Ovary (tissue), 9 donors: ENCODE data around the gene HDHD5. TPM values are rescaled to one million over a fixed set of nuclear protein-coding genes. Genes with fewer than 3 reads are reported as not detected.

Experiments used
- DNase-seq, 5 donors: peaks; one replicate each; pipeline ENCODE4 v3.0.0-alpha.2; 2019 to 2020
- H3K27ac ChIP-seq, 2 donors: fragments of 200-600 bp; one replicate each; pipeline versions ENCODE4 v1.5.1 to v1.8.0; 2019 to 2022
- H3K27me3 ChIP-seq: fragments of 200-600 bp; one replicate; pipeline ENCODE4 v1.8.0; 2022
- H3K36me3 ChIP-seq: fragments of 200-600 bp; sonication (generic); one replicate; pipeline ENCODE4 v1.5.1; 2019
- H3K4me1 ChIP-seq: one replicate; pipeline ENCODE4 v1.8.1; 2013; ENCODE audit warnings: mild to moderate bottlenecking, moderate library complexity; ENCODE audit not compliant: insufficient read depth
- H3K4me3 ChIP-seq: fragments of 200-600 bp; sonication (generic); one replicate; pipeline ENCODE4 v1.5.1; 2017
- H3K9me3 ChIP-seq, 2 donors: fragments of 200-600 bp in 1 of 2; sonication (generic) in 1 of 2; one replicate each; pipeline versions ENCODE4 v1.5.1 to v1.8.1; 2013 to 2019; ENCODE audit warnings: mild to moderate bottlenecking in 1 of 2, moderate library complexity in 1 of 2
- EP300 ChIP-seq: sonication (generic); formaldehyde crosslinking; IDR thresholded peaks from one replicate; pipeline ENCODE4 v1.6.1; 2017; ENCODE audit warnings: antibody characterized with exemption
- POLR2A ChIP-seq: fragments of 450-650 bp; IDR thresholded peaks from one replicate; pipeline ENCODE4 v1.6.1; 2017; ENCODE audit warnings: antibody characterized with exemption, mild to moderate bottlenecking, moderate library complexity
- WGBS, 3 donors: extraction: QIAGEN DNeasy Blood & Tissue Kit in 1 of 3; methylation state at CpG; one replicate each; pipeline versions ENCODE4 v1.1.5 to v1.1.7; 2013 to 2017; 5-methylcytosine and 5-hydroxymethylcytosine counted together
- intact Hi-C, 4 donors: fragments of 100-400 bp; cut with DNase I; formaldehyde crosslinking; loops; one replicate each; pipeline versions ENCODE4 v1.11.0 to v1.15.1; 2022 to 2023
- polyA plus RNA-seq, 2 donors: library from polyadenylated mRNA; stranded (reverse); fragments of 200-250 nt in 1 of 2; fragments of 350-450 nt in 1 of 2; fragmentation: Illumina TruSeq in 1 of 2; extraction: RNeasy Lipid Tissue Mini Kit (QIAGEN cat#74804) in 1 of 2; gene quantifications; one replicate each; pipeline ENCODE4 v1.2.3, GENCODE V29; 2013 to 2014
- total RNA-seq, 7 donors: library from RNA; depleted of rRNA in 2 of 7; stranded (reverse); fragments of >200 nt in 2 of 7; fragmentation: NEBNext Ultra II Directional in 3 of 7; extraction: Animal tissue kit (Norgen Biotek cat#: 25700) in 3 of 7; gene quantifications; one replicate each; pipeline versions ENCODE4 v1.1.0 to v1.2.4, GENCODE V29; 2016 to 2023
- TF ChIP-seq, protein P1 (sequence below), 3 donors: fragments of 450-650 bp in 2 of 3; fragments of 200-600 bp in 1 of 3; IDR thresholded peaks; one replicate each; pipeline versions ENCODE4 v1.5.1 to v1.8.0; 2016 to 2022; ENCODE audit warnings: antibody characterized with exemption in 3 of 3, mild to moderate bottlenecking in 1 of 3
- donor health status: DM: no; HTN: no; CAD: no; lungs with moderate emphysema.
- donor health status: DM: no; HTN: no; CAD: no.
- donor health status: Bipolar disorder and iron deficiency.
- donor health status: DM: yes; HTN: yes; CAD: no.
- donor health status: DM: no; HTN: no; CAD: no.
- donor health status: DM: yes; HTN: yes; CAD: no.

HDHD5 gene
- total and polyA plus RNA-seq, 9 donors, result 8.9 to 29.5 (median 23.9) TPM

DNA sequence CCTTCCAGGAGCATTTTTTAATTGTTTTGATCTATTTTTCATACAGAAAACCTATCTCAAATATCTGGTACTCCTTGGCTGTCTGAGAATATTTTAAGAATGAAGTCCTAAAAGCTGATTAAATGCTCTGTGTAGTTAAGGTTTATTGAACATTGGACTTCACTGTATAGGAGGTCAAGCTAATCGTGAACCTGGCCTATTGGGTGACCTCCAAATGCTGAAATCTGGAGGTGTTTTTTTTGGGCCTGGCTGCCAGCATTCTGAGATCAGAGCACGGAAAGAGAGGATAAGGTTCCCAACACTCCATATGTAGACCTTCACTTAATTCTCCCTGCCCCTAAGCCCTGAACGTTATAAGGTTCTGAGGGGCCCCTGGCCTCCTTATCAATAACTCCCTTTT, 66.0 kb downstream of the HDHD5 start:
- Histone ChIP-seq H3K27ac (no peak overlapping the region), H3K27me3 (no peaks in the 10 kb centered on the region), H3K9me3 (no peaks in the 10 kb centered on the region), H3K36me3 (no peaks in the 10 kb centered on the region), H3K4me3 (no peak overlapping the region), H3K4me1 (no peaks in the 10 kb centered on the region)
- no peak for DNase-seq
- TF ChIP-seq POLR2A, result no peak
- no peak for TF ChIP-seq EP300
- TF ChIP-seq, protein P1, sequence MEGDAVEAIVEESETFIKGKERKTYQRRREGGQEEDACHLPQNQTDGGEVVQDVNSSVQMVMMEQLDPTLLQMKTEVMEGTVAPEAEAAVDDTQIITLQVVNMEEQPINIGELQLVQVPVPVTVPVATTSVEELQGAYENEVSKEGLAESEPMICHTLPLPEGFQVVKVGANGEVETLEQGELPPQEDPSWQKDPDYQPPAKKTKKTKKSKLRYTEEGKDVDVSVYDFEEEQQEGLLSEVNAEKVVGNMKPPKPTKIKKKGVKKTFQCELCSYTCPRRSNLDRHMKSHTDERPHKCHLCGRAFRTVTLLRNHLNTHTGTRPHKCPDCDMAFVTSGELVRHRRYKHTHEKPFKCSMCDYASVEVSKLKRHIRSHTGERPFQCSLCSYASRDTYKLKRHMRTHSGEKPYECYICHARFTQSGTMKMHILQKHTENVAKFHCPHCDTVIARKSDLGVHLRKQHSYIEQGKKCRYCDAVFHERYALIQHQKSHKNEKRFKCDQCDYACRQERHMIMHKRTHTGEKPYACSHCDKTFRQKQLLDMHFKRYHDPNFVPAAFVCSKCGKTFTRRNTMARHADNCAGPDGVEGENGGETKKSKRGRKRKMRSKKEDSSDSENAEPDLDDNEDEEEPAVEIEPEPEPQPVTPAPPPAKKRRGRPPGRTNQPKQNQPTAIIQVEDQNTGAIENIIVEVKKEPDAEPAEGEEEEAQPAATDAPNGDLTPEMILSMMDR (IDR thresholded peaks at IDR 0.05), result no peak
- intact Hi-C loops, result loop anchor here in 1 of 4 donors (10.0 kb wide), 1 partner anchor 402 kb away; no protein-coding TSS in a partner anchor
- 53 to 64% (median 58%) methylated on average over 3 of the region's 3 CpGs for WGBS, 3 donors

- H3K27me3 ChIP-seq, result no peaks in the 10 kb centered on the region
- DNase-seq, result no peak
- TF ChIP-seq, protein P1 (IDR thresholded peaks at IDR 0.05), result no peak
- TF ChIP-seq POLR2A (no peak), EP300 (no peak)
- H3K4me3 ChIP-seq, result no peak overlapping the region
- H3K4me1 ChIP-seq, result no peaks in the 10 kb centered on the region
- H3K36me3 ChIP-seq, result no peaks in the 10 kb centered on the region
- no peaks in the 10 kb centered on the region for H3K9me3 ChIP-seq
- intact Hi-C loops, result loop anchor here in 1 of 4 donors (10.0 kb wide), 1 partner anchor 403 kb away; no protein-coding TSS in a partner anchor
- H3K27ac ChIP-seq, result no peak overlapping the region
- WGBS, 3 donors, result 50 to 57% (median 56%) methylated on average over 4 of the region's 4 CpGs
Observed at GRCh38 chr22:17091851-17092250, 67.2 kb downstream of the HDHD5 start.

DNA sequence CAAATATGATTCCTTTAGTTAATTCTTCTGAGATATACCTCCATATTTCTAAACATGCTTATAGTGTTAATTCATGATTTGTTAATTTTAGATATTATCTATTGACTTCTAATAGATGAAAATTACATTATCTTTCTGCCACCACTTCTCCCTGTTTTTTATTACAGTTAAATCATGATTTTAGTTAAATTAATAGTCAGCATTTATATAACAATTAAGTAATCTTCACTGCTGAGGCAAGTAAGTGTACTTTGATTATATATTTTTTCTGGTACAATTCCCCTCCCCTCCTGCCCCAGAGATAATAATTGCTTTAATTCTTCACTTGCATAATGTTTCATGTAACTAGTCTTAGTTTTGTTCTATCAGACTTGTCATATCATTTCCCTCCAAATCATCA, 68.5 kb downstream of the HDHD5 start:
- Histone ChIP-seq H3K4me3 (no peak overlapping the region), H3K4me1 (peaks cover 4% of the 10 kb centered on the region), H3K36me3 (no peaks in the 10 kb centered on the region), H3K27ac (no peak overlapping the region), H3K9me3 (no peaks in the 10 kb centered on the region), H3K27me3 (no peaks in the 10 kb centered on the region)
- TF ChIP-seq, protein P1 (IDR thresholded peaks at IDR 0.05), result no peak
- TF ChIP-seq POLR2A (no peak), EP300 (no peak)
- no peak for DNase-seq
- intact Hi-C loops, result loop anchor here in 1 of 4 donors (10.0 kb wide), 1 partner anchor 404 kb away; no protein-coding TSS in a partner anchor

Other genes with a start within 250 kb of the HDHD5 start
- gene GAB4, start 151.1 kb downstream of the HDHD5 start, total RNA-seq, result not detected
- gene GAB4, start 151.1 kb downstream of the HDHD5 start, polyA plus RNA-seq, result not detected
- gene IL17RA, start 74.3 kb downstream of the HDHD5 start, total RNA-seq, result 10 to 100 TPM in 5 of 7 donors, 1 to 10 TPM in 2; 7.3 to 18.1 (median 14.0) TPM
- 10 to 100 TPM in 1 of 2 donors, 1 to 10 TPM in 1; 6.4 to 11.2 TPM for gene IL17RA, start 74.3 kb downstream of the HDHD5 start, polyA plus RNA-seq
- gene TMEM121B, start 37.9 kb downstream of the HDHD5 start, total RNA-seq, result 1 to 10 TPM in 1 of 7 donors, under 1 TPM in 6; 0.12 to 1.1 (median 0.53) TPM
- gene TMEM121B, start 37.9 kb downstream of the HDHD5 start, polyA plus RNA-seq, result under 1 TPM; 0.17 to 0.67 TPM
- 10 to 100 TPM in 4 of 7 donors, 1 to 10 TPM in 3; 2.0 to 15.7 (median 12.3) TPM for gene ADA2, start 60.2 kb upstream of the HDHD5 start, total RNA-seq
- gene ADA2, start 60.2 kb upstream of the HDHD5 start, polyA plus RNA-seq, result 10 to 100 TPM; 13.4 to 41.6 TPM
- 1 to 10 TPM in 5 of 7 donors, under 1 TPM in 2; 0.87 to 6.7 (median 2.6) TPM for gene CECR2, start 210.2 kb upstream of the HDHD5 start, total RNA-seq
- 1 to 10 TPM in 1 of 2 donors, under 1 TPM in 1; 0.99 to 1.1 TPM for gene CECR2, start 210.2 kb upstream of the HDHD5 start, polyA plus RNA-seq